IMR-90 (cell line): ENCODE measurements around the gene PUM2. TPM values are rescaled to one million over a fixed set of nuclear protein-coding genes. Genes with fewer than 3 reads are reported as not detected.
A peak's percentile ranks its signal among the peaks of the same experiment; 100 is the strongest.

Experiments
- ATAC-seq: fragments of 200-7000 bp; cut with Tn5 transposase; 2 replicates; pipeline ENCODE4 v1.9.1; 2020; ENCODE audit warnings: low read depth, mild to moderate bottlenecking, moderate library complexity
- BruUV-seq: library from RNA; stranded (reverse); fragments of 400-500 nt; replicated peaks from 2 replicates; lab custom pipeline; 2021; lab: Mats Ljungman, UMichigan
- CTCF ChIA-PET: fragments of 300-600 bp; formaldehyde crosslinking; extraction: SDS; loops from one replicate; lab custom pipeline; 2021; ENCODE audit warnings: antibody characterized with exemption; lab: Yijun Ruan, JAX
- POLR2A ChIA-PET: fragments of 300-600 bp; sonication (Branson Sonifier 250); formaldehyde crosslinking; loops from one replicate; lab custom pipeline; 2022; ENCODE audit warnings: antibody characterized with exemption; ENCODE audit not compliant: unreplicated experiment; lab: Charles Lee
- DNase-seq: peaks from one replicate; pipeline ENCODE4 v3.0.0; 2013
- H2AFZ ChIP-seq: replicated peaks from 2 replicates; pipeline ENCODE3; 2013; ENCODE audit warnings: low read length, mild to moderate bottlenecking; ENCODE audit not compliant: poor library complexity
- H2AK5ac ChIP-seq: 2 replicates; pipeline ENCODE4 v1.6.1; 2013; ENCODE audit warnings: low read depth, low read length, inconsistent platforms
- H2AK9ac ChIP-seq: replicated peaks from 2 replicates; pipeline ENCODE3; 2013; ENCODE audit warnings: mild to moderate bottlenecking, low read depth, low read length, moderate library complexity; ENCODE audit not compliant: poor library complexity
- H2BK120ac ChIP-seq: 2 replicates; pipeline ENCODE4 v1.6.1; 2013; ENCODE audit warnings: low read depth, low read length, inconsistent platforms
- H2BK15ac ChIP-seq: 3 replicates; pipeline ENCODE4 v1.6.1; 2013; ENCODE audit warnings: low read depth, low read length, inconsistent platforms
- H2BK20ac ChIP-seq: 2 replicates; pipeline ENCODE4 v1.6.1; 2013; ENCODE audit warnings: low read depth, mild to moderate bottlenecking, inconsistent platforms, low read length, moderate library complexity
- H2BK5ac ChIP-seq: 2 replicates; pipeline ENCODE4 v1.6.1; 2013; ENCODE audit warnings: mild to moderate bottlenecking, low read depth, low read length, inconsistent platforms; ENCODE audit not compliant: poor library complexity, severe bottlenecking
- H3K14ac ChIP-seq: replicated peaks from 2 replicates; pipeline ENCODE4 v1.6.1; 2013; ENCODE audit warnings: low read depth, low read length, inconsistent platforms
- H3K18ac ChIP-seq: 2 replicates; pipeline ENCODE4 v1.6.1; 2013; ENCODE audit warnings: low read depth, low read length, control low read depth
- H3K23ac ChIP-seq: 2 replicates; pipeline ENCODE4 v1.6.1; 2013; ENCODE audit warnings: low read depth, low read length, inconsistent platforms
- H3K27ac ChIP-seq: 2 replicates; pipeline ENCODE4 v1.5.1; 2013; ENCODE audit warnings: mild to moderate bottlenecking, control low read depth, low read length; ENCODE audit not compliant: insufficient read depth
- H3K27me3 ChIP-seq: 2 replicates; pipeline ENCODE4 v1.6.1; 2013; ENCODE audit warnings: low read length; ENCODE audit not compliant: control insufficient read depth, insufficient read depth
- H3K36me3 ChIP-seq: 2 replicates; pipeline ENCODE4 v1.6.1; 2013; ENCODE audit warnings: low read length, mixed read lengths; ENCODE audit not compliant: control insufficient read depth, insufficient read depth
- H3K4ac ChIP-seq: 2 replicates; pipeline ENCODE4 v1.6.1; 2013; ENCODE audit warnings: low read depth, low read length, inconsistent platforms
- H3K4me1 ChIP-seq: 2 replicates; pipeline ENCODE4 v1.6.1; 2013; ENCODE audit warnings: low read length, mixed read lengths; ENCODE audit not compliant: control insufficient read depth, insufficient read depth
- H3K4me2 ChIP-seq: 2 replicates; pipeline ENCODE4 v1.6.1; 2013; ENCODE audit warnings: low read depth, mild to moderate bottlenecking, control low read depth, low read length, moderate library complexity
- H3K4me3 ChIP-seq: 2 replicates; pipeline ENCODE4 v1.5.1; 2013; ENCODE audit warnings: low read depth, mild to moderate bottlenecking, control low read depth, low read length, moderate library complexity; ENCODE audit not compliant: insufficient read depth
- H3K56ac ChIP-seq: 2 replicates; pipeline ENCODE4 v1.6.1; 2013; ENCODE audit warnings: low read length, inconsistent platforms; ENCODE audit not compliant: insufficient read depth; ENCODE audit errors: extremely low read depth
- H3K79me1 ChIP-seq, 2 experiments: 2 replicates each; pipeline ENCODE4 v1.6.1; 2013; ENCODE audit warnings: low read length in 2 of 2, inconsistent platforms in 1 of 2, low read depth in 1 of 2
- H3K9ac ChIP-seq: 2 replicates; pipeline ENCODE4 v1.6.1; 2013; ENCODE audit warnings: low read depth, low read length, control low read depth
- H3K9me1 ChIP-seq: 2 replicates; pipeline ENCODE4 v1.6.1; 2013; ENCODE audit warnings: low read length, inconsistent platforms; ENCODE audit not compliant: insufficient read depth
- H3K9me3 ChIP-seq: 2 replicates; pipeline ENCODE4 v1.6.1; 2013; ENCODE audit warnings: low read length; ENCODE audit not compliant: control insufficient read depth, insufficient read depth
- H4K20me1 ChIP-seq: 2 replicates; pipeline ENCODE4 v1.6.1; 2013; ENCODE audit warnings: low read length, inconsistent platforms; ENCODE audit not compliant: insufficient read depth
- H4K5ac ChIP-seq: 2 replicates; pipeline ENCODE4 v1.6.1; 2013; ENCODE audit warnings: mild to moderate bottlenecking, low read depth, low read length, control low read depth
- H4K8ac ChIP-seq, 2 experiments: 2 replicates each; pipeline ENCODE4 v1.6.1; 2013; ENCODE audit warnings: low read depth in 2 of 2, low read length in 2 of 2, control low read depth in 1 of 2, inconsistent platforms in 1 of 2
- H4K91ac ChIP-seq: 2 replicates; pipeline ENCODE4 v1.6.1; 2013; ENCODE audit warnings: low read depth, low read length, inconsistent platforms; ENCODE audit not compliant: insufficient read depth
- MAZ ChIP-seq: IDR thresholded peaks from 2 replicates; pipeline ENCODE4 v1.6.1; 2012; ENCODE audit warnings: low read depth, mild to moderate bottlenecking, low read length, improper control_type of control experiment, moderate library complexity, borderline replicate concordance
- WGBS, 2 experiments: methylation state at CpG; one replicate each; pipeline versions ENCODE4 v1.1.5 to v1.1.7; 2013; ENCODE audit warnings: missing lambda C conversion rate in 2 of 2; ENCODE audit not compliant: insufficient read length in 1 of 2; ENCODE audit errors: extremely low coverage in 2 of 2; 5-methylcytosine and 5-hydroxymethylcytosine counted together
- dilution Hi-C: fragments of 300-500 bp; cut with HindIII; formaldehyde crosslinking; loops from one replicate; pipeline ENCODE4 v1.14.3; 2018; ENCODE audit warnings: low sequenced_read_pairs; ENCODE audit not compliant: unreplicated experiment
- in situ Hi-C: fragments of 300-500 bp; cut with MboI; formaldehyde crosslinking; loops from 3 replicates; pipeline ENCODE4 v1.14.3; 2019; ENCODE audit warnings: low sequenced_read_pairs, inconsistent platforms, mixed read lengths
- intact Hi-C: fragments of 100-400 bp; cut with micrococcal nuclease; formaldehyde crosslinking; loops from 2 replicates; pipeline ENCODE4 v1.10.0; 2022
- polyA plus RNA-seq, 3 experiments: library from polyadenylated mRNA; depleted of rRNA; stranded (reverse); fragments of >200 nt; gene quantifications; 2 replicates each; pipeline ENCODE4 v1.2.3, GENCODE V29; 2012; ENCODE audit warnings: low replicate concordance in 1 of 3
- total RNA-seq: library from RNA; depleted of rRNA; stranded (reverse); fragments of >200 nt; gene quantifications from 2 replicates; pipeline ENCODE4 v1.2.3, GENCODE V29; 2012
- TF ChIP-seq, protein P1 (sequence below): fragments of 150-350 bp; IDR thresholded peaks from 2 replicates; pipeline ENCODE4 v1.6.1; 2016; ENCODE audit warnings: low read depth, mild to moderate bottlenecking, low read length, moderate library complexity, borderline replicate concordance

Gene PUM2
- total and polyA plus RNA-seq, 2 of the 4 experiments (the other 2 are of a cell fraction), result 18.8 to 38.4 TPM

DNA sequence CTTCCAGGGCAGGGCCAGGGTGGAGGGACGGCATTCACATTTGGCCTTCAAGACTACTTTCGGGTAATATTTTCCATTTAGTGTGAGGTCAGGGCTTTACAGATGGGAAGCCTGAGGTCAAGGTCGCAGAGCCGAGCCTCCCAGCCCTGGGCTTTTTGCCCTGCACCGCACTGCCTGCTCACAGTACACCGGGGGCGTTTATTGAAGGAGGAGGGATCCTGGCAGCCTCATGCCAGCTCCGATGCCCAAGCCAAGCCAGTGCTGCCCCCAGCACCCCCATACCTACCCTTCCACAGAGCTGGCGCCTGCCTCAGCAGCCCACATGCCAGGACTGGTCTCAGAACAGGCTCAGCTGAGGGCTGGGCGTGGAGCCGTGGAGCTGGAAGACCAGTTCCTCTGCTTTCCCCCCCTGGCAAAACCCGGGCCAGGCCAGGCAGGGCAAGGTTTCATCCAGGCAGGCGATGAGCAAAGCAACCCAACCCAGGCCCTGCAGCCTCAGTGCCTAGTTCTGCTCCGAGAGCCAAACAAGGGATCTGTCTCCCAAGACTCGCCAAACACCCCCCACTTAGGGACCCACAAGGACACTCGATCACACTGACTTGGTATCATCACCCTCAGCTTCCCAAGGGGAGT is 137.7 kb downstream of the PUM2 start:
- 0 out of 2 replicates have a peak overlapping the region, but pooled peaks have one; percentile 32 for H3K9ac ChIP-seq
- WGBS, 2 experiments, result 80% methylated on average over 3 of the region's 16 CpGs; no CpG with 5 or more reads in 1 of the 2 experiments
- CTCF ChIA-PET, result no interaction called here

More for the DNA sequence above, 137.7 kb downstream of the PUM2 start:
- Histone ChIP-seq H3K4me3 (no peak overlapping the region), H3K79me1 (peaks cover 0 to 15% of the 10 kb centered on the region in 2 experiments; a peak in 2 of 4 replicates), H2BK20ac (0 out of 2 replicates have a peak overlapping the region, but pooled peaks have one; percentile 34), H3K14ac (0 out of 2 replicates have a peak overlapping the region, but pooled peaks have one; percentile 58), H2AK5ac (peak overlapping the region; percentile 82), H3K36me3 (no peaks in the 10 kb centered on the region), H3K27ac (no peak overlapping the region), H3K9me3 (no peaks in the 10 kb centered on the region), H3K18ac (peak overlapping the region; percentile 23), H3K56ac (no peak overlapping the region), H4K5ac (peak overlapping the region; percentile 91), H3K9me1 (peaks cover 5% of the 10 kb centered on the region; the same call in 1 of the 2 replicates), H2BK15ac (peak overlapping the region; percentile 28; the same call in 1 of the 3 replicates), H3K23ac (peak overlapping the region; percentile 39; the same call in 1 of the 2 replicates), H4K91ac (peak overlapping the region; percentile 66), H3K4me1 (peaks cover 14% of the 10 kb centered on the region), H2BK120ac (peak overlapping the region; percentile 66), H4K8ac (peak overlapping the region; percentile 87 to 90; a peak in 3 of 4 replicates), H4K20me1 (0 out of 2 replicates have a peak, but pooled peaks cover 3% of the 10 kb centered on the region), H3K4ac (peak overlapping the region; percentile 76), H2AFZ (peak overlapping the region; percentile 38), H2AK9ac (peak overlapping the region; percentile 90), H3K27me3 (no peaks in the 10 kb centered on the region), H2BK5ac (peak overlapping the region; percentile 1), H3K4me2 (peak overlapping the region; percentile 11; the same call in 1 of the 2 replicates)
- dilution Hi-C loops, result no loop called here
- no peak for TF ChIP-seq MAZ
- TF ChIP-seq, protein P1, sequence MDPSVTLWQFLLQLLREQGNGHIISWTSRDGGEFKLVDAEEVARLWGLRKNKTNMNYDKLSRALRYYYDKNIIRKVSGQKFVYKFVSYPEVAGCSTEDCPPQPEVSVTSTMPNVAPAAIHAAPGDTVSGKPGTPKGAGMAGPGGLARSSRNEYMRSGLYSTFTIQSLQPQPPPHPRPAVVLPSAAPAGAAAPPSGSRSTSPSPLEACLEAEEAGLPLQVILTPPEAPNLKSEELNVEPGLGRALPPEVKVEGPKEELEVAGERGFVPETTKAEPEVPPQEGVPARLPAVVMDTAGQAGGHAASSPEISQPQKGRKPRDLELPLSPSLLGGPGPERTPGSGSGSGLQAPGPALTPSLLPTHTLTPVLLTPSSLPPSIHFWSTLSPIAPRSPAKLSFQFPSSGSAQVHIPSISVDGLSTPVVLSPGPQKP, result no peak
- no TSS peak for BruUV-seq
- peak; percentile 22 for ATAC-seq
- POLR2A ChIA-PET, result no interaction called here
- in situ Hi-C loops, result no loop called here
- intact Hi-C loops, result no loop called here
- DNase-seq, result no peak
